ENCODE measurements around the gene VPS29. TPM values are rescaled to one million over a fixed set of nuclear protein-coding genes. Genes with fewer than 3 reads are reported as not detected.
"Not testable (repeated sequence)": the region's sequence is repeated elsewhere in the genome, so short reads cannot be mapped to it uniquely, and the experiment has no call there.

Gene VPS29
- total and polyA plus RNA-seq, 2 experiments from 2014 or later, result 61.2 to 206 TPM

GRCh38 chr12:110547090-110547489 is 45.2 kb upstream of the VPS29 start:
- H3K27me3 ChIP-seq (replicated peaks; ENCODE audit: insufficient read depth), result no peaks in the 10 kb centered on the region
- peaks cover 12% of the 10 kb centered on the region for H3K79me2 ChIP-seq (ENCODE audit: insufficient read depth)
- 73 to 81% methylated on average over 2 of the region's 2 CpGs for WGBS, 2 experiments (ENCODE audit: low coverage in 1 of 2, low lambda C conversion rate in 2 of 2, missing lambda C conversion rate in 2 of 2)
- peaks cover 35% of the 10 kb centered on the region for H4K20me1 ChIP-seq (ENCODE audit: insufficient read depth)
- no peak overlapping the region for H3K27ac ChIP-seq
- H3K9me2 ChIP-seq (ENCODE audit: insufficient read depth), result no peaks in the 10 kb centered on the region
- H2AFZ ChIP-seq, result no peak overlapping the region
- in situ Hi-C loops (cut with MboI), result no loop called here
- H3K4me1 ChIP-seq (ENCODE audit: insufficient read depth), result peaks cover 31% of the 10 kb centered on the region
- H3F3A ChIP-seq (ENCODE audit: insufficient read depth), result peaks cover 46% of the 10 kb centered on the region
- no peak overlapping the region for H3K9ac ChIP-seq
- H3K36me3 ChIP-seq (ENCODE audit: low read depth), result no peaks in the 10 kb centered on the region; the same call in 1 of the 2 replicates
- no peaks in the 10 kb centered on the region for H3K9me3 ChIP-seq (ENCODE audit: low read depth)
- no peak overlapping the region for H3K4me2 ChIP-seq (ENCODE audit: unreplicated experiment)
- no peak for TF ChIP-seq EZH2phosphoT487 (IDR thresholded peaks at IDR 0.05; ENCODE audit: insufficient read depth, low read depth)
- no peak for TF ChIP-seq EZH2 (IDR thresholded peaks at IDR 0.05; ENCODE audit: insufficient read depth, poor library complexity, severe bottlenecking)
- no peak for DNase-seq
- H3K4me3 ChIP-seq, result no peak overlapping the region

- peak overlapping the region; percentile 25; the same call in 1 of the 2 replicates for H3K27ac ChIP-seq
- no peak overlapping the region for H2AFZ ChIP-seq
- peaks cover 8% of the 10 kb centered on the region; the same call in 1 of the 2 replicates for H3K79me2 ChIP-seq (ENCODE audit: insufficient read depth)
- in situ Hi-C loops (cut with MboI), result no loop called here
- peaks cover 32% of the 10 kb centered on the region for H4K20me1 ChIP-seq (ENCODE audit: insufficient read depth)
- TF ChIP-seq EZH2 (IDR thresholded peaks at IDR 0.05; ENCODE audit: insufficient read depth, poor library complexity, severe bottlenecking) (no peak), EZH2phosphoT487 (IDR thresholded peaks at IDR 0.05; ENCODE audit: insufficient read depth, low read depth) (peak; percentile 96)
- peaks cover 31% of the 10 kb centered on the region for H3K4me1 ChIP-seq (ENCODE audit: insufficient read depth)
- no peaks in the 10 kb centered on the region for H3K9me3 ChIP-seq (ENCODE audit: low read depth)
- no peaks in the 10 kb centered on the region for H3K27me3 ChIP-seq (replicated peaks; ENCODE audit: insufficient read depth)
- no peaks in the 10 kb centered on the region; the same call in 1 of the 2 replicates for H3K36me3 ChIP-seq (ENCODE audit: low read depth)
- 2 to 6% methylated on average over 3 of the region's 3 CpGs for WGBS, 2 experiments (ENCODE audit: low coverage in 1 of 2, low lambda C conversion rate in 2 of 2, missing lambda C conversion rate in 2 of 2)
- peak; percentile 90 for DNase-seq
- H3K4me2 ChIP-seq (ENCODE audit: unreplicated experiment), result peak overlapping the region; percentile 55
- H3K9me2 ChIP-seq (ENCODE audit: insufficient read depth), result no peaks in the 10 kb centered on the region
- peaks cover 46% of the 10 kb centered on the region for H3F3A ChIP-seq (ENCODE audit: insufficient read depth)
- no peak overlapping the region for H3K9ac ChIP-seq
- no peak overlapping the region; the same call in 1 of the 2 replicates for H3K4me3 ChIP-seq
Observed at GRCh38 chr12:110546339-110546738, 44.4 kb upstream of the VPS29 start.

- DNase-seq, result peak; percentile 39
- Histone ChIP-seq H3K4me2 (ENCODE audit: unreplicated experiment) (peak overlapping the region; percentile 55), H3K27me3 (replicated peaks; ENCODE audit: insufficient read depth) (no peaks in the 10 kb centered on the region), H3K9me3 (ENCODE audit: low read depth) (no peaks in the 10 kb centered on the region), H3K36me3 (ENCODE audit: low read depth) (no peaks in the 10 kb centered on the region; the same call in 1 of the 2 replicates), H3K9me2 (ENCODE audit: insufficient read depth) (no peaks in the 10 kb centered on the region), H3K9ac (no peak overlapping the region), H3K79me2 (ENCODE audit: insufficient read depth) (0 out of 2 replicates have a peak, but pooled peaks cover 5% of the 10 kb centered on the region), H3K27ac (peak overlapping the region; percentile 25; the same call in 1 of the 2 replicates), H4K20me1 (ENCODE audit: insufficient read depth) (peaks cover 32% of the 10 kb centered on the region), H3K4me1 (ENCODE audit: insufficient read depth) (peaks cover 31% of the 10 kb centered on the region), H2AFZ (no peak overlapping the region), H3K4me3 (no peak overlapping the region; the same call in 1 of the 2 replicates), H3F3A (ENCODE audit: insufficient read depth) (peaks cover 46% of the 10 kb centered on the region)
- TF ChIP-seq EZH2 (IDR thresholded peaks at IDR 0.05; ENCODE audit: insufficient read depth, poor library complexity, severe bottlenecking) (no peak), EZH2phosphoT487 (IDR thresholded peaks at IDR 0.05; ENCODE audit: insufficient read depth, low read depth) (no peak)
- 84 to 86% methylated on average over 10 of the region's 10 CpGs for whole genome bisulfite sequencing, 2 experiments (ENCODE audit: low coverage in 1 of 2, low lambda C conversion rate in 2 of 2, missing lambda C conversion rate in 2 of 2)
- in situ Hi-C loops (cut with MboI), result no loop called here
Observed at GRCh38 chr12:110545812-110546211, 43.9 kb upstream of the VPS29 start.

- H3K27ac ChIP-seq; H2AFZ ChIP-seq; in situ Hi-C loops (cut with MboI); H3K4me3 ChIP-seq; H3K9me3 ChIP-seq (ENCODE audit: low read depth); H3K9me2 ChIP-seq (ENCODE audit: insufficient read depth); H3K4me2 ChIP-seq (ENCODE audit: unreplicated experiment); H3K9ac ChIP-seq; H3K79me2 ChIP-seq (ENCODE audit: insufficient read depth); H3K27me3 ChIP-seq (replicated peaks; ENCODE audit: insufficient read depth); H3K36me3 ChIP-seq (ENCODE audit: low read depth): not testable (repeated sequence)
- WGBS, 2 experiments (ENCODE audit: low coverage in 1 of 2, low lambda C conversion rate in 2 of 2, missing lambda C conversion rate in 2 of 2), result 33 to 47% methylated on average over 4 of the region's 4 CpGs
- DNase-seq, result peak; percentile 66
- peaks cover 27% of the 10 kb centered on the region for H4K20me1 ChIP-seq (ENCODE audit: insufficient read depth)
- H3F3A ChIP-seq (ENCODE audit: insufficient read depth), result peaks cover 46% of the 10 kb centered on the region
- H3K4me1 ChIP-seq (ENCODE audit: insufficient read depth), result peaks cover 31% of the 10 kb centered on the region
Observed at GRCh38 chr12:110545259-110545658, 43.3 kb upstream of the VPS29 start.

- 0 out of 2 replicates have a peak, but pooled peaks cover 5% of the 10 kb centered on the region for H3K79me2 ChIP-seq (ENCODE audit: insufficient read depth)
Observed at GRCh38 chr12:110543965-110544364, 42.1 kb upstream of the VPS29 start.

More at GRCh38 chr12:110543965-110544364, 42.1 kb upstream of the VPS29 start:
- Histone ChIP-seq H3K9me2 (ENCODE audit: insufficient read depth) (no peaks in the 10 kb centered on the region), H3K9ac (no peak overlapping the region), H3K4me3 (no peak overlapping the region), H3F3A (ENCODE audit: insufficient read depth) (peaks cover 46% of the 10 kb centered on the region), H3K36me3 (ENCODE audit: low read depth) (0 out of 2 replicates have a peak, but pooled peaks cover under 1% of the 10 kb centered on the region), H3K27ac (no peak overlapping the region), H2AFZ (no peak overlapping the region), H3K27me3 (replicated peaks; ENCODE audit: insufficient read depth) (no peaks in the 10 kb centered on the region), H3K9me3 (ENCODE audit: low read depth) (no peaks in the 10 kb centered on the region), H3K4me2 (ENCODE audit: unreplicated experiment) (no peak overlapping the region), H3K4me1 (ENCODE audit: insufficient read depth) (peaks cover 27% of the 10 kb centered on the region), H4K20me1 (ENCODE audit: insufficient read depth) (peaks cover 27% of the 10 kb centered on the region)
- in situ Hi-C loops (cut with MboI), result no loop called here
- 76 to 78% methylated on average over 4 of the region's 4 CpGs for WGBS, 2 experiments (ENCODE audit: low coverage in 1 of 2, low lambda C conversion rate in 2 of 2, missing lambda C conversion rate in 2 of 2)
- no peak for DNase-seq
- TF ChIP-seq EZH2phosphoT487 (IDR thresholded peaks at IDR 0.05; ENCODE audit: insufficient read depth, low read depth), result no peak
- TF ChIP-seq EZH2 (IDR thresholded peaks at IDR 0.05; ENCODE audit: insufficient read depth, poor library complexity, severe bottlenecking), result no peak
